GM19193 (cell line): ENCODE results near the gene CUL5.

ENCODE experiments used
- POLR2A ChIP-seq: IDR thresholded peaks from 4 replicates; pipeline ENCODE4 v1.6.1; 2011; ENCODE audit not compliant: insufficient read depth, insufficient read length; ENCODE audit errors: extremely low read depth

Gene CUL5

GRCh38 chr11:108007819-108008218, 879 bp upstream of the CUL5 start:
- no peak for TF ChIP-seq POLR2A

GRCh38 chr11:108009497-108010370, 1.0 kb downstream of the CUL5 start:
- TF ChIP-seq POLR2A, result no peak

DNA sequence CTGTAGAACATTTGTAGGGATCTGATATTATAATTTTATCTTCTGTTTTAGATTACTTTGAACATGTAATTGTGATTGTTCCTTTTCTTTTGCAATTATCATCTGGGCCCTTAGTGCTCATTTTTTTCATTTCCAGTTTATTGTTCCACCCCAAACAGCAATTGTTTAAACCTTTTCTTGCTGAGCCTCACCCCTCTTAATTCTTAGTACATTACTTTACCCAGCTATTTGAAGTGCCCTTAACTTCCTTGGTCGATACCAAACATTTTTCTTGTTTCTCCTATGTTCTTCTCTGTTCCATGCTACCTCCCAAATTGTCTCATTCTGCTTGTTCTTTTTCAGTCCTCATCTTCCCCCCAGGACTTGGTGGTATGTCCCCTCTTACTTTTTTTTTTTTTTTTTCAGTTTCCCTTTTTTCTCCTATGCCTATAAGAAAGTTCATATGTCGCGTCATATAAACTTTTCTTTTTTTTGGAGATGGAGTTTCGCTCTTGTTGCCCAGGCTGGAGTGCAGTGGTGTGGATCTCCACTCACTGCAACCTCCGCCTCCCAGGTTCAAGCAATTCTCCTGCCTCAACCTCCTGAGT, 3.5 kb downstream of the CUL5 start:
- no peak for TF ChIP-seq POLR2A

DNA sequence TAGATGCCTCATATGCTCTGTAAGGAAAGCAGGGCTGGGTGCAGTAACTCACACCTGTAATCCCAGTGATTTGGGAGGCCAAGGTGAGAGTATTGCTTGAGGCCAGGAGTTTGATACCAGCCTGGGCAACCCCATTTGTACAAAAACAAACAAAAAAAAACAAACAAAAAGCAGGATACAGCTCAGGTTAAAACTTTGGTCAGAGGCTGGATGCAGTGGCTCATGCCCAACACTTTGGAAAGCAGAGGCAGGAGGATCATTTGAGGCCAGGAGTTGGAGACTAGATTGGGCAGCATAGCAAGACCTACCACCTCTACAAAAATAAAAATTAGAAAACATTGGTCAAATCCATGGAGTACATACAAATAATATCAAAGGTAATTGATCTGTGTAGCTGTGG, 7.9 kb downstream of the CUL5 start:
- no peak for TF ChIP-seq POLR2A

- no peak for TF ChIP-seq POLR2A
Observed at GRCh38 chr11:108018708-108019107, 10.0 kb downstream of the CUL5 start.

DNA sequence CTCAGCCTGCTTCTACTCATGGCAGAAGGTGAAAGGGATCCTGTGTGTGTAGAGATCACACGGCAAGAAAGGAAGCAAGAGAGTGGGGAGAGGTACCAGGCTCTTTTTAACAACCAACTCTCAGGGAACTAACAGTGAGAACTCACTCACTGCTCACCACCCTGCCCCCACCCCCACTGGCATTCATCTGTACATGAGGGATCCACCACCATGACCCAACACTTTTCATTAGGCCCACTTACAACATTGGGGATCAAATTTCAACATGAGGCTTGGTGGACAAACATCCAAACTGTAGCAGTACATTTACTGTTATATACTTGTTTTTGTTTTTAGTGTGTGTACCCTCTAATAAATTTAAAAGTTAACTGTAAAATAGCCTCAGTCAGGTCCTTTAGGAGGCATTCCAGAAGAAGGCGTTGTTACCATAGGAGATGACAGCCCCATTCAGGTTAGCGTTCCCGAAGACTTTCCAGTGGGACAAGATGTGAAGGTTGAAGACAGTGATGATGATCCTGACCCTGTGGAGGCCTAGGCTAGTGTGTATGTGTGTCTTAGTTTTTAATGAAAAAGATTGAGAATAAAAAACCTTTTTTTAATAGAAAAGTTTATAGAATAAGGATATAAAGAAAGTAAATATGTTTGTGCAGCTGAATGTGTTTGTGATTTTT, 11.3 kb downstream of the CUL5 start:
- no peak for TF ChIP-seq POLR2A

GRCh38 chr11:108025387-108026080, 16.8 kb downstream of the CUL5 start:
- TF ChIP-seq POLR2A, result no peak

DNA sequence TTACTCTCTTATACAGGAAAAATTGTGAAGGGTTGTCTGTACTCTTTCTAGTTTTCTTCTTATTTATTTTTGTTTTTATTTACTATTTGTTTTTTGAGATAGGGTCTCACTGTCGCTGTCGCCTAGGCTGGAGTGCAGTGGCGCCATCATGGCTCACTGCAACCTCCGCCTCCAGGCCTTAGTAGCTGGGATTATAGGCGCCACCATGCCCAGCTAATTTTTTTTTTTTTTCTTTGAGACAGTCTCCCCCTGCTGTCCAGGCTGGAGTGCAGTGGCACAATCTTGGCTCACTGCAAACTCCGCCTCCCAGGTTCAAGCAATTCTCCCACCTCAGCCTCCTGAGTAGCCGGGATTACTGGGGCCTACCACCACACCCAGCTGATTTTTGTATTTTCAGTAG, 18.4 kb downstream of the CUL5 start:
- no peak for TF ChIP-seq POLR2A

- TF ChIP-seq POLR2A, result no peak
Observed at GRCh38 chr11:108032800-108033199, 24.1 kb downstream of the CUL5 start.

- no peak for TF ChIP-seq POLR2A
Observed at GRCh38 chr11:108034034-108034433, 25.3 kb downstream of the CUL5 start.

DNA sequence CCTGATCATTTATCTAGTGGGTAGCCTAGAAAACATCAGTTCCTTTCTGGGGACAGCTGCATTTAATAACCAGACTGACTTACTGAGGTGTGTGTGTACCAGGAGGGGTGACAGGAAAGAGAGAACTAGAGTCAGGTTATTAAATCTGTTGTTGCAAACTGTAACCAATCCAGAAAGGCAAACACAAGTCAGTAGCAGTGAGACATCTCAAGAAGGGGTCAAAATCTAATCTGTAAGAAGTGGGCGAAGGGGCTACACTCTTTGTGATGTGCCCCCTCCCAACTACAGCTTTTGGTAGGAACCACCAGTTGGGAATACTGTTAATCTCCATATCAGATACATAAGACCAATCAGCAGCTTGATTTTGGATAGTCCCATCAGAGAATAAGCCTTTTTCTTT, 26.3 kb downstream of the CUL5 start:
- TF ChIP-seq POLR2A, result no peak

DNA sequence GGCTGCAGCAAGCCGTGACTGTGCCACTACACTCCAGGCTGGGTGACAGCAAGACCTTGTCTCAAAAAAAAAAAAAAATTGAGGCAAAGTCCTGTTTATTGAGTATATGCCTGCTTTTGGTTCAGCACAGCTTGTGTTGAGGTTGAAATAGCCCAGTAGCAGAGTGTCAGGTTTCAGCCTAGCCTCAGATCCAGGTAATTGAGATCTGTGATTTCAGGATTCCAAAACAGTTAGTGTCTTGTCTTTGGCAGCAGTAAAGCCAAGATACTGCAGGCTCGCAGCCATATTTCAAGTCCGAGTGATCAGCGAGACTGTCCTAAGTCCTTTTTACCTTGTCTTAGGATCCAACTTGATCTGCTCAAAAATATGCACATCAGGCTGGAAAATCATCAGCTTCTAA, 27.0 kb downstream of the CUL5 start:
- no peak for TF ChIP-seq POLR2A

DNA sequence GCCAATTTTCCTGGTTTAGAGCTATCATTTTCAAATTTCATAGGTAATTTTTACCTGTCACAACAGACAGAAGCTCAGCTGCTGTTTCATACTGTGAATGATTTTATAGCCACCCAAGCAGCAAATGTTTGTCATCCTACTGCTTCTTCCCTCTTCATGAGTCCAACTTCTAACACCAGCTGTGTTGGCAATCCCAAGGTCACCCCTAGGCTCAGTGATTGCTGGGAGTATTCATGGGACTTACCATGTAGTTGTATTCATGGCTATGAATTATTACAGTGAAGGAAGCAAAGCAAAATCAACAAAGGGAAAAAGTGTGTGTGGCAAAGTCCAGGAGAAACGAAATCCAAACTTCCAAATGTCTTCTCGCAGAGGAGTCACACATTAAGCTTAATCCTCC, 28.5 kb downstream of the CUL5 start:
- no peak for TF ChIP-seq POLR2A

DNA sequence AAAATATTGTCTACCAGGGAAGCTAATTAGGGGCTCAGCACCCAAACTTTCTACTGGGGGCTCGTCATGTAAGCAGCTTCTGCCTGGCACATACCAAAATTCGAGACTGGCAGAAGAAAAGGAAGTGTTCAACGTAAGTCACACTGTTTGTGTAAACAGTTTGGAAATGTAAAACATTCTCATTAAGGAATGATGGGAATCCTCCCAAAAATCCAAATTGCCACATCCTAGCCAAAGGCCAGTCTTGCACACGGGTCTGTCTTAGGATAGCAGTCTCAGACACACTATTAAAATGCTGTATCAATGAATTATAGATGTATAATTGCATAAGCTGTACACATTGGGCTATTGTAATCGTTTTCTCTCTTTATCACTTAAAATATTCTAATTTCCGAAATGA, 28.9 kb downstream of the CUL5 start:
- TF ChIP-seq POLR2A, result no peak

DNA sequence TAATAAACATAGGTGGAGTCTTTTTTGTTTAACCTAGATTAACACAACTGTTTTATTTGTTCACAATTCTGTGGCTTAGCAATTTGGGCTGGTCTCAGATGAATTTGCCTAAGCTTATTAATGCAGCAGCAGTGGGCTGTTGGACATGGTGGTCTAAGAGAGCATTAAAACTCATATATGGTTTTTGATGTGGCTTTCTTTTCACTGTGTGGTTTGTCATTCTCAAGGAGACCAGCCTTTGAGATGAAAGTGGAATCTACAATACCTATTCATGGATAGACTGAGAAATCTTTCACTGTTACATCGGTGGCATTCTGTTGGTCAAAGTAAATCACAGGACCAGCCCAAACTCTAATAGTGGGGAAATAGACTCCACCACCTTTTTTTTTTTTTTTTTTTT, 39.6 kb downstream of the CUL5 start:
- no peak for TF ChIP-seq POLR2A
